Endothelial cell (in vitro differentiated cells): ENCODE measurements around the gene GDF11. TPM values are rescaled to one million over a fixed set of nuclear protein-coding genes. Genes with fewer than 3 reads are reported as not detected.

Experiments used
- DNase-seq: peaks from one replicate; pipeline ENCODE4 v3.0.0; 2021; ENCODE audit warnings: low spot score
- H3K27ac Mint-ChIP-seq: one replicate; pipeline ENCODE4 v1.8.0; 2021; ENCODE audit warnings: mixed read lengths, inconsistent platforms; ENCODE audit not compliant: unreplicated experiment
- H3K27me3 Mint-ChIP-seq: one replicate; pipeline ENCODE4 v1.8.0; 2021; ENCODE audit warnings: mild to moderate bottlenecking, moderate library complexity, mixed read lengths, inconsistent platforms; ENCODE audit not compliant: unreplicated experiment
- H3K36me3 Mint-ChIP-seq: one replicate; pipeline ENCODE4 v1.8.0; 2021; ENCODE audit warnings: mild to moderate bottlenecking, low read depth, mixed read lengths, inconsistent platforms; ENCODE audit not compliant: unreplicated experiment
- H3K4me1 Mint-ChIP-seq: one replicate; pipeline ENCODE4 v1.8.0; 2021; ENCODE audit warnings: mild to moderate bottlenecking, mixed read lengths, inconsistent platforms; ENCODE audit not compliant: unreplicated experiment
- H3K4me3 Mint-ChIP-seq: one replicate; pipeline ENCODE4 v1.8.0; 2021; ENCODE audit warnings: mild to moderate bottlenecking, mixed read lengths, inconsistent platforms; ENCODE audit not compliant: unreplicated experiment
- H3K9me3 Mint-ChIP-seq: one replicate; pipeline ENCODE4 v1.8.0; 2021; ENCODE audit warnings: mixed read lengths, inconsistent platforms; ENCODE audit not compliant: unreplicated experiment
- long read RNA-seq: library from polyadenylated mRNA; unstranded; transcript quantifications from one replicate; pipeline ENCODE4 v2.0.0, GENCODE V29; 2020; ENCODE audit not compliant: unreplicated experiment
- total RNA-seq: library from RNA; stranded (reverse); fragmentation: NEBNext Ultra II Directional; extraction: Animal tissue kit (Norgen Biotek cat#: 25700); gene quantifications from one replicate; pipeline ENCODE4 v1.2.1, GENCODE V29; 2021; ENCODE audit not compliant: unreplicated experiment
- TF ChIP-seq, protein P1 (sequence below): fragments of 200-600 bp; sonication (generic); IDR thresholded peaks from one replicate; pipeline ENCODE4 v1.5.0; 2021; ENCODE audit warnings: antibody characterized with exemption; ENCODE audit not compliant: unreplicated experiment

The GDF11 gene
- total RNA-seq: 9.3 TPM
- long read RNA-seq: 0 reads

DNA sequence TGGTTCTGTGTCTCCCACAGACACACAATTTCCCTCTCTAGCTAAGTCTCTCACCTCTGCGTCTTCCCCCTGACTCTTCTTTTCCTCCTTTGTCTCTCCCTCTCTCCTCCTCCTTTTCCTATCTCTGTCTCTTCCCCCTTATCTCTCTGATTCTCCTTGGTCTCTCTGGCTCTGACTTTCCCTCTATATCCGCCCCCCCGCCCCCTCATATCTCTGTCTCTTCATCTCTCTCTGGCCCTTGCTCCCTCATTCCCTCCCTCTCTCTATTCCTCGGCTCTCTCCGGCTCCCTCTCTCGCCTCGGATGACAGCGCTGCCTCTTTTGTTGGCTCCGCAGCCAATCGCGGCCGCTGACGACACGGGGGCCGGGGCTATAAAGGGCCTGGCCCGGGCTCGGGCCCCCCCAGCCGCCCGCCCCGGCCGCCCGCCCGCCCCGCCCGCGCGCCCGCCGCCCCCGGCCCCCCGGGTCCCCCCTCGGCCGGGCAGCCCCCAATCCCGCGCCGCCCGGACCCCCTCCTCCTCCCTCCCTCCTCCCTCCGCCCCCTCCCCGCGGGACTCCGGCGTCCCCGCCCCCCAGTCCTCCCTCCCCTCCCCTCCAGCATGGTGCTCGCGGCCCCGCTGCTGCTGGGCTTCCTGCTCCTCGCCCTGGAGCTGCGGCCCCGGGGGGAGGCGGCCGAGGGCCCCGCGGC, at the start of gene GDF11:
Gene GDF11 (plus strand): TSS at position 404 of the 687 bp plus-strand sequence. CDS start 195 bp downstream, at position 599.
- TF ChIP-seq, protein P1, sequence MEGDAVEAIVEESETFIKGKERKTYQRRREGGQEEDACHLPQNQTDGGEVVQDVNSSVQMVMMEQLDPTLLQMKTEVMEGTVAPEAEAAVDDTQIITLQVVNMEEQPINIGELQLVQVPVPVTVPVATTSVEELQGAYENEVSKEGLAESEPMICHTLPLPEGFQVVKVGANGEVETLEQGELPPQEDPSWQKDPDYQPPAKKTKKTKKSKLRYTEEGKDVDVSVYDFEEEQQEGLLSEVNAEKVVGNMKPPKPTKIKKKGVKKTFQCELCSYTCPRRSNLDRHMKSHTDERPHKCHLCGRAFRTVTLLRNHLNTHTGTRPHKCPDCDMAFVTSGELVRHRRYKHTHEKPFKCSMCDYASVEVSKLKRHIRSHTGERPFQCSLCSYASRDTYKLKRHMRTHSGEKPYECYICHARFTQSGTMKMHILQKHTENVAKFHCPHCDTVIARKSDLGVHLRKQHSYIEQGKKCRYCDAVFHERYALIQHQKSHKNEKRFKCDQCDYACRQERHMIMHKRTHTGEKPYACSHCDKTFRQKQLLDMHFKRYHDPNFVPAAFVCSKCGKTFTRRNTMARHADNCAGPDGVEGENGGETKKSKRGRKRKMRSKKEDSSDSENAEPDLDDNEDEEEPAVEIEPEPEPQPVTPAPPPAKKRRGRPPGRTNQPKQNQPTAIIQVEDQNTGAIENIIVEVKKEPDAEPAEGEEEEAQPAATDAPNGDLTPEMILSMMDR: no peak
- Mint-ChIP-seq H3K9me3 (no peaks in the 10 kb centered on the region), H3K27me3 (peaks cover 8% of the 10 kb centered on the region), H3K4me3 (peak within 1 kb of the TSS; percentile 88), H3K36me3 (no peaks in the 10 kb centered on the region), H3K4me1 (peaks cover 30% of the 10 kb centered on the region), H3K27ac (peak within 1 kb of the TSS; percentile 82)
- peak; percentile 67 for DNase-seq

DNA sequence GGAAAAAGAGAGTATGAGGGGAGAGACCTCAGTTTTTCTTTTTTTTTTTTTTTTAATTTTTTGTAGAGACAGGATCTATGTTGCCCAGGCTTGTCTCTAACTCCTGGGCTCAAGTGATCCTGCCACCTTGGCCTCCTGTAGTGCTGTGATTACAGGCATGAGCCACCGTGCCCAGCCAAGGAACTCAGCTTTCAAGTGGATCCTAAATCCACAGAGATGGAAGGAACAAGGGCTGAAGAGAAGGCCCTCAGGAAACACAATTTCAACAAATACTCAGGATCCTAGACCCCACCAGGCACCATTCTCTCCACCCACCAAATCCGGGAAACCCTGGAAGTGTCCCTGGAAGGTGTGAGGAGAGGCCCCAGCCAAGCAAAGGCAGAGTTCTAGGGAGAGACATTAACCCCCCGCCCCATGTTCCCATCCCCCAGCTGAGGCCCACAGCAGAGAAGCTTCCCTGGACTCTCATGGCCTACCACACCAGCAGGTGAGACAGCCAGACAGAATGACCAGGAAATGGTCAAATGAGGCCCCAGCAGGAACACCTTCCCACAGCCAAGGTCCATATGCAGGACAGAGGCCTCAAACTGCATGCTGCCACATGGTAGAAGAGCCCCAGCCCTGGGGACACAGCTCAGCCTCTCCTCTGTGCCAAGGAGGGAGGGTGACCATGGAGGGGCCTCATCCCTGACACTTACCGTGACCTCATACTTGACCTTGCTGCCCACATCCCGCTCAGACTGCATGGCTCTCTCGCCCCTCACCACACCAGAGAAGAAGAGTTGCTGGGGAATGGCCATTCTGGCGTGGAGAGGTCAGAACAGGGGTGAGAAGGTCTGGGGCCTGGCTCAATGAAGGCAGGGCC, 49.4 kb upstream of the GDF11 start:
- H3K9me3 Mint-ChIP-seq: no peaks in the 10 kb centered on the region
- H3K27me3 Mint-ChIP-seq: no peaks in the 10 kb centered on the region
- H3K4me1 Mint-ChIP-seq: no peaks in the 10 kb centered on the region
- H3K4me3 Mint-ChIP-seq: no peak overlapping the region
- H3K27ac Mint-ChIP-seq: no peak overlapping the region
- H3K36me3 Mint-ChIP-seq: no peaks in the 10 kb centered on the region
- TF ChIP-seq, protein P1: no peak
- no peak for DNase-seq

DNA sequence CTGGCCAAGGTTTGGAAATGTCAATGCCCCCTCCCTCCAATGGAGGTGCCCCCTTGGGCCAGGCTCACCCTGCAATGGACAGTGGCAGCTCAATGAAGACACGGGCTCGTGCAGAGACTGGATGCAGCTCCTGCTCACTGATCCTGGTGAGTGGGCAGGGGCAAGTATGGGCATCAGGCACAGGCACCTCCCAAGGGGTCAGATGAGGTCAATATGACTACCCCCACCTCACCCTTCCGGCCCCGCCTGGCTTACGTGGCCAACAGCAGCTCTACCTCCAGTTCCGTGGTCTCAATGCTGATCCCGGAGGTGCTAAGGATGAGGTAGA, 48.8 kb upstream of the GDF11 start:
- H3K9me3 Mint-ChIP-seq: no peaks in the 10 kb centered on the region
- no peaks in the 10 kb centered on the region for H3K36me3 Mint-ChIP-seq
- TF ChIP-seq, protein P1: no peak
- no peaks in the 10 kb centered on the region for H3K4me1 Mint-ChIP-seq
- H3K27me3 Mint-ChIP-seq: no peaks in the 10 kb centered on the region
- H3K27ac Mint-ChIP-seq: no peak overlapping the region
- no peak for DNase-seq
- no peak overlapping the region for H3K4me3 Mint-ChIP-seq

DNA sequence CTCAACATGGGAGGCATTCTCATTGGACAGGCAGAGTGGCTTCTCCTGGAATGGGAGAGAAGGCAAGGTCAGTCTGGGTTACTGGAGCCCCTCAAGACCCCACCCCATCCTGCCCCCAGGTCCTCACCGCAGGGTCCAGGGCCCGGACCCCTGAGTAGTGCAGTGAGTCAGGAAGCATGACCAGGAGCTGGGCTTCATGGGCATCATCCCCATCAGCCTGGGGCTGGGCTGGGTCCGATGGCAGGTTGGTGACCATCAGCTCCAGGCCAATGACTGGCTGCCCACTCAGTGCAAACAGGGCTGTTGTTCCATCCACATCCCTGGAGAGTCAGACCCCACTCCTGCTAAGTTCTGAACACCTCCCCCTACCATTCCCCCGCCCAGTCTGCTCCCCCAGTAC, 48.3 kb upstream of the GDF11 start:
- no peak for DNase-seq
- H3K36me3 Mint-ChIP-seq: no peaks in the 10 kb centered on the region
- H3K4me1 Mint-ChIP-seq: no peaks in the 10 kb centered on the region
- TF ChIP-seq, protein P1: no peak
- H3K9me3 Mint-ChIP-seq: no peaks in the 10 kb centered on the region
- H3K4me3 Mint-ChIP-seq: no peak overlapping the region
- H3K27me3 Mint-ChIP-seq: peaks cover 1% of the 10 kb centered on the region
- H3K27ac Mint-ChIP-seq: no peak overlapping the region

DNA sequence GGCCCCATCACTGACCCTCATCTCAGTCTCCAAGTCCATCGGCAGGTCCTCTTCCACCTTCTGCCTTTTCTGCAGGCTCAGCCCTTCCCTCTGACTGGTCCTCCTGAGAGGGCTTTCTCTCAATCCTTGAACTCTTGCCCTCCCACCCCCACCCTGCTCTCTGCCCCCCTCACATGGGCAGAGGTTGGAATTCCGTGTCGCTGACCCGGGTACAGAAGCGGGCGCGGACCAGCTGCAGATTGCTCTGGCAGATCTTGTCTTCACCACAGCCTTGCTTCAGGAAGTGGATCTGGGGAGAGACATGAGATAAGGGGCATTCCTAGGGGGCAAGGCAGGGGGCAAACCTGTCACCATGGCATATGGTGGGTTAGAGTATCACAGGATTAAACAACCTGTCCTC, 47.6 kb upstream of the GDF11 start:
- H3K9me3 Mint-ChIP-seq: no peaks in the 10 kb centered on the region
- peaks cover 4% of the 10 kb centered on the region for H3K27me3 Mint-ChIP-seq
- H3K36me3 Mint-ChIP-seq: no peaks in the 10 kb centered on the region
- TF ChIP-seq, protein P1: no peak
- no peak for DNase-seq
- no peaks in the 10 kb centered on the region for H3K4me1 Mint-ChIP-seq
- H3K27ac Mint-ChIP-seq: no peak overlapping the region
- no peak overlapping the region for H3K4me3 Mint-ChIP-seq
